ENCODE data around the gene ASB18.

Gene ASB18

GRCh38 chr2:236175548-236176150, 88.6 kb downstream of the ASB18 start:
- no peak for DNase-seq (ENCODE audit: low read depth in 2 of 2)

- no peak for DNase-seq (ENCODE audit: low read depth in 2 of 2)
Observed at GRCh38 chr2:236173729-236174607, 90.2 kb downstream of the ASB18 start.

- no peak for DNase-seq (ENCODE audit: low read depth in 2 of 2)
Observed at GRCh38 chr2:236173036-236173728, 91.0 kb downstream of the ASB18 start.

GRCh38 chr2:236172255-236173035, 91.8 kb downstream of the ASB18 start:
- no peak for DNase-seq (ENCODE audit: low read depth in 2 of 2)

GRCh38 chr2:236171680-236172254, 92.4 kb downstream of the ASB18 start:
- DNase-seq (ENCODE audit: low read depth in 2 of 2): no peak

- no peak for DNase-seq (ENCODE audit: low read depth in 2 of 2)
Observed at GRCh38 chr2:236171181-236171679, 93.0 kb downstream of the ASB18 start.

GRCh38 chr2:236170590-236171165, 93.5 kb downstream of the ASB18 start:
- no peak for DNase-seq (ENCODE audit: low read depth in 2 of 2)

GRCh38 chr2:236169741-236170589, 94.2 kb downstream of the ASB18 start:
- no peak for DNase-seq (ENCODE audit: low read depth in 2 of 2)

GRCh38 chr2:236169151-236169721, 95.0 kb downstream of the ASB18 start:
- DNase-seq (ENCODE audit: low read depth in 2 of 2): no peak

GRCh38 chr2:236168110-236169080, 95.8 kb downstream of the ASB18 start, which contains the start of gene GBX2:
Gene GBX2, minus strand, starts transcription at chr2:236168386. Its CDS starts 415 bp downstream, at chr2:236167971.
- DNase-seq (ENCODE audit: low read depth in 2 of 2): no peak

GRCh38 chr2:236167297-236168109, 96.7 kb downstream of the ASB18 start:
- DNase-seq (ENCODE audit: low read depth in 2 of 2): no peak

GRCh38 chr2:236166796-236167296, 97.4 kb downstream of the ASB18 start:
- DNase-seq (ENCODE audit: low read depth in 2 of 2): no peak

- DNase-seq (ENCODE audit: low read depth in 2 of 2): no peak
Observed at GRCh38 chr2:236165842-236166795, 98.1 kb downstream of the ASB18 start.

GRCh38 chr2:236164925-236165841, 99.0 kb downstream of the ASB18 start:
- no peak for DNase-seq (ENCODE audit: low read depth in 2 of 2)

All from fibroblast of skin of left quadriceps (primary cell).